Activated CD4-positive, alpha-beta T cell treated with anti-CD3 and anti-CD28 coated beads for 36 hours (primary cell): ENCODE results near the gene KRT14. TPM values are rescaled to one million over a fixed set of nuclear protein-coding genes. Genes with fewer than 3 reads are reported as not detected.

Source experiments
- ATAC-seq: fragments of 200-7000 bp; cut with Tn5 transposase; one replicate; pipeline ENCODE4 v1.10.0; 2021; ENCODE audit warnings: mild to moderate bottlenecking, moderate library complexity
- CTCF ChIA-PET: fragments of 350-600 bp; sonication (Branson Sonifier 250); formaldehyde crosslinking; loops from one replicate; lab custom pipeline; 2021; ENCODE audit warnings: antibody characterized with exemption; lab: Charles Lee
- POLR2A ChIA-PET: fragments of 350-600 bp; sonication (Branson Sonifier 250); formaldehyde crosslinking; loops from one replicate; lab custom pipeline; 2021; ENCODE audit warnings: antibody characterized with exemption, inconsistent platforms; lab: Charles Lee
- DNase-seq: peaks from one replicate; pipeline ENCODE4 v3.0.0-alpha.2; 2020
- H3K27ac Mint-ChIP-seq: one replicate; pipeline ENCODE4 v1.8.0; 2021; ENCODE audit warnings: mixed read lengths
- H3K27me3 Mint-ChIP-seq: one replicate; pipeline ENCODE4 v1.8.0; 2021; ENCODE audit warnings: mixed read lengths
- H3K36me3 Mint-ChIP-seq: one replicate; pipeline ENCODE4 v1.8.0; 2021; ENCODE audit warnings: low read depth, mixed read lengths
- H3K4me1 Mint-ChIP-seq: one replicate; pipeline ENCODE4 v1.8.0; 2021; ENCODE audit warnings: mixed read lengths
- H3K4me3 Mint-ChIP-seq: one replicate; pipeline ENCODE4 v1.8.0; 2021; ENCODE audit warnings: mild to moderate bottlenecking, moderate library complexity, mixed read lengths
- H3K9me3 Mint-ChIP-seq: one replicate; pipeline ENCODE4 v1.8.0; 2021; ENCODE audit warnings: low read depth, mixed read lengths
- intact Hi-C, 2 experiments: fragments of 100-400 bp; cut with DNase I in 1 of 2; cut with micrococcal nuclease in 1 of 2; formaldehyde crosslinking; loops; one replicate each; pipeline versions ENCODE4 v1.14.2 to v1.15.1; 2022 to 2024; cut with DNase I, micrococcal nuclease
- total RNA-seq, 2 experiments: library from RNA; stranded (reverse); gene quantifications; one replicate each; pipeline ENCODE4 v1.2.3, GENCODE V29; 2021

Gene KRT14
- total RNA-seq, 2 experiments from 2014 or later = not detected

GRCh38 chr17:41532947-41533570, 53.6 kb downstream of the KRT14 start:
- Mint-ChIP-seq H3K27ac (no peak overlapping the region), H3K4me3 (no peak overlapping the region), H3K36me3 (no peaks in the 10 kb centered on the region), H3K4me1 (peaks cover 2% of the 10 kb centered on the region), H3K9me3 (no peaks in the 10 kb centered on the region), H3K27me3 (peaks cover 23% of the 10 kb centered on the region)
- intact Hi-C loops = no loop called here
- ATAC-seq (no peak), DNase-seq (no peak)
- CTCF ChIA-PET = interaction anchor here (0.5 to 1.1 kb wide), 3 partner anchors 177 to 677 kb away, joined by 3 read pairs; no protein-coding TSS in a partner anchor
- POLR2A ChIA-PET = no interaction called here

Other genes starting within 250 kb of the KRT14 start
- not detected for gene KRT33A, start 236.1 kb downstream of the KRT14 start, total RNA-seq
- not detected for gene KRT33B, start 217.1 kb downstream of the KRT14 start, total RNA-seq
- gene KRT34, start 204.6 kb downstream of the KRT14 start, total RNA-seq = not detected
- gene KRT31, start 189.3 kb downstream of the KRT14 start, total RNA-seq = not detected
- gene KRT37, start 162.3 kb downstream of the KRT14 start, total RNA-seq = not detected
- not detected for gene KRT38, start 145.9 kb downstream of the KRT14 start, total RNA-seq
- gene KRT32, start 119.5 kb downstream of the KRT14 start, total RNA-seq = not detected
- gene KRT35, start 105.7 kb downstream of the KRT14 start, total RNA-seq = not detected
- gene KRT36, start 97.0 kb downstream of the KRT14 start, total RNA-seq = not detected
- gene KRT13, start 81.3 kb downstream of the KRT14 start, total RNA-seq = not detected
- not detected for gene KRT15, start 68.0 kb downstream of the KRT14 start, total RNA-seq
- not detected for gene KRT19, start 58.6 kb downstream of the KRT14 start, total RNA-seq
- not detected for gene KRT9, start 14.8 kb downstream of the KRT14 start, total RNA-seq
- gene KRT16, start 25.9 kb upstream of the KRT14 start, total RNA-seq = not detected
- not detected for gene KRT17, start 37.7 kb upstream of the KRT14 start, total RNA-seq
- gene EIF1, start 102.0 kb upstream of the KRT14 start, total RNA-seq = 100 to 1,000 TPM; 869 to 977 TPM
- gene GAST, start 125.4 kb upstream of the KRT14 start, total RNA-seq = not detected
- gene HAP1, start 147.7 kb upstream of the KRT14 start, total RNA-seq = not detected
- gene JUP, start 199.8 kb upstream of the KRT14 start, total RNA-seq = under 1 TPM; 0.34 to 0.54 TPM
- 1 to 10 TPM; 1.5 to 2.0 TPM for gene P3H4, start 225.1 kb upstream of the KRT14 start, total RNA-seq
- gene FKBP10, start 226.1 kb upstream of the KRT14 start, total RNA-seq = under 1 TPM; 0.39 to 0.42 TPM
- gene NT5C3B, start 249.3 kb upstream of the KRT14 start, total RNA-seq = 10 to 100 TPM; 37.5 to 46.9 TPM